GM10847 (cell line): Measurements from ENCODE around the gene TMEM178A.

Experiments
- POLR2A ChIP-seq: IDR thresholded peaks from 2 replicates; pipeline ENCODE4 v1.6.1; 2011; ENCODE audit not compliant: insufficient read length; ENCODE audit errors: extremely low read depth

The TMEM178A gene

GRCh38 chr2:39685126-39685525 lies 19.4 kb downstream of the TMEM178A start:
- no peak for TF ChIP-seq POLR2A

- TF ChIP-seq POLR2A = no peak
Observed at GRCh38 chr2:39686456-39686855, 20.7 kb downstream of the TMEM178A start.

- TF ChIP-seq POLR2A = no peak
Observed at GRCh38 chr2:39688181-39688580, 22.5 kb downstream of the TMEM178A start.

GRCh38 chr2:39689272-39689841 lies 23.6 kb downstream of the TMEM178A start:
- TF ChIP-seq POLR2A = no peak

GRCh38 chr2:39689876-39690275 lies 24.2 kb downstream of the TMEM178A start:
- TF ChIP-seq POLR2A = no peak

- TF ChIP-seq POLR2A = no peak
Observed at GRCh38 chr2:39693245-39693644, 27.5 kb downstream of the TMEM178A start.

- TF ChIP-seq POLR2A = no peak
Observed at GRCh38 chr2:39696101-39696553, 30.4 kb downstream of the TMEM178A start.

GRCh38 chr2:39696838-39697237 lies 31.1 kb downstream of the TMEM178A start:
- TF ChIP-seq POLR2A = no peak

GRCh38 chr2:39697454-39697853 lies 31.7 kb downstream of the TMEM178A start:
- TF ChIP-seq POLR2A = no peak

- no peak for TF ChIP-seq POLR2A
Observed at GRCh38 chr2:39701137-39701536, 35.4 kb downstream of the TMEM178A start.

- TF ChIP-seq POLR2A = no peak
Observed at GRCh38 chr2:39703181-39703872, 37.6 kb downstream of the TMEM178A start.

- no peak for TF ChIP-seq POLR2A
Observed at GRCh38 chr2:39704540-39704939, 38.8 kb downstream of the TMEM178A start.

- TF ChIP-seq POLR2A = no peak
Observed at GRCh38 chr2:39705638-39706037, 39.9 kb downstream of the TMEM178A start.

- TF ChIP-seq POLR2A = no peak
Observed at GRCh38 chr2:39706312-39706711, 40.6 kb downstream of the TMEM178A start.

- no peak for TF ChIP-seq POLR2A
Observed at GRCh38 chr2:39706945-39707344, 41.2 kb downstream of the TMEM178A start.

- no peak for TF ChIP-seq POLR2A
Observed at GRCh38 chr2:39708003-39708402, 42.3 kb downstream of the TMEM178A start.

GRCh38 chr2:39710807-39711206 lies 45.1 kb downstream of the TMEM178A start:
- TF ChIP-seq POLR2A = no peak

GRCh38 chr2:39712953-39713352 lies 47.2 kb downstream of the TMEM178A start:
- no peak for TF ChIP-seq POLR2A

GRCh38 chr2:39715095-39715494 lies 49.4 kb downstream of the TMEM178A start:
- no peak for TF ChIP-seq POLR2A
